Stimulated activated CD4-positive, alpha-beta T cell treated with anti-CD3 and anti-CD28 coated beads, Interleukin-12 subunit alpha, Interleukin-12 subunit beta, amount 100 ng/mL, for 24 hours (primary cell): ENCODE data around the gene SPHK2.
A peak's percentile ranks its signal among the peaks of the same experiment; 100 is the strongest.
"Not testable (repeated sequence)": the region's sequence is repeated elsewhere in the genome, so short reads cannot be mapped to it uniquely, and the experiment has no call there.

ENCODE experiments used
- DNase-seq, 2 experiments: peaks; one replicate each; pipeline ENCODE4 v3.0.0-alpha.2; 2020; ENCODE audit warnings: low read depth in 2 of 2

SPHK2 gene

DNA sequence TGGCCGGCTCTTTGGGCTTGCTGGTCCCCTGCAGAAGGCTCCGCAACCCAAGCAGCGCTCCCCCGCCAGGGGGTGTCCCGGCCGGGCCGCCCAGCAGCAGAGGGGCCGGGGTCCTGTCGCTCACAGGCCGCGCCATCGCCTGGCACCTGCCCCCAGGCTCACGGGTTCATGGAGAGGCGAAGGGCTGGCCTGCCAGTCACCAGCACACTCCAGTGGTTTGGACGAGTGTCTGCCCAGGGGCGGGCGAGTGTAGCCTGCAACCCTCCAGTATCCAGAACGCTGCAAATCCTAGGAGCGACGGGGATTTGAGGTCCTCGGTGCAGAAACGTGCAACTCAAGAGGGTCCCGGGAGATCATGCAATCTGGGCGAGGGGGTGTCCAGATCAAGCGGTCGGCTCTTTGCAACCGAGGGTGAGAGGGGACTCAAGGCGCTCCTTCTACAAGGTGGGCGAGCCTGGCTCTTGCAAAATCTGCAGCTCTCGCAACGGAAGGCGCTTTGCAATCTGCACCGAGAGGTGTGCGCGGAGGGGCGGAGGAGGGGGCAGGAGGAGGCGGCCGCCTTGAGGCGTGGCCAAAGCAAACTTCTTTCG, 17.6 kb downstream of the SPHK2 start, which contains the start of gene DBP:
TSS of gene DBP (minus strand) at position 521 of the 590 bp plus-strand sequence. CDS start at position 136, 385 bp downstream.
- DNase-seq: no peak

DNA sequence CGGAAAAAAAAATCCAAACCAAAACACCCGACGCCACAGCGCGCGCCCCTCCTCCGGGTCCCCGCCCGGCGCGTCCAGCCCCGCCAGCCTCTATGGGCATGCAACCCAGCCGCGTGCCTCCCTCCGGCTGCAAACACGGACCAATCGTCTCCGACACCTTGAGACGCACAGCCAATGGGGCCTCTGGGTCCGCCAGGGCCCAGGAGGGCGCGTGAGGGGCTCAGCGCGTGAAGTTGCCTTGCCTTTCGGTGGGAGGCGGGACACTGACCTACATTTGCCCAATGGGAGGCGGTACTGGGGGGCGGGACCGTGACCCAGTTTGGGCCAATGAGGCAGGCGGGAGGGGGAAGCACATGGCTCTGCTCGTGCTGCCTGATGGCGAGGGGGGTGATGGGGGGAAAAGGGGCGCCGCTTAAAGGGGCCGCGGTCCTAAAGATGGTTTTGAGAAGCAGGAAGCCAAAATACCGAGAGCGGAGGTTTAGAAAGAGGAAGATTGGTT, 18.2 kb downstream of the SPHK2 start:
- peak; percentile 97 to 98 for DNase-seq

DNA sequence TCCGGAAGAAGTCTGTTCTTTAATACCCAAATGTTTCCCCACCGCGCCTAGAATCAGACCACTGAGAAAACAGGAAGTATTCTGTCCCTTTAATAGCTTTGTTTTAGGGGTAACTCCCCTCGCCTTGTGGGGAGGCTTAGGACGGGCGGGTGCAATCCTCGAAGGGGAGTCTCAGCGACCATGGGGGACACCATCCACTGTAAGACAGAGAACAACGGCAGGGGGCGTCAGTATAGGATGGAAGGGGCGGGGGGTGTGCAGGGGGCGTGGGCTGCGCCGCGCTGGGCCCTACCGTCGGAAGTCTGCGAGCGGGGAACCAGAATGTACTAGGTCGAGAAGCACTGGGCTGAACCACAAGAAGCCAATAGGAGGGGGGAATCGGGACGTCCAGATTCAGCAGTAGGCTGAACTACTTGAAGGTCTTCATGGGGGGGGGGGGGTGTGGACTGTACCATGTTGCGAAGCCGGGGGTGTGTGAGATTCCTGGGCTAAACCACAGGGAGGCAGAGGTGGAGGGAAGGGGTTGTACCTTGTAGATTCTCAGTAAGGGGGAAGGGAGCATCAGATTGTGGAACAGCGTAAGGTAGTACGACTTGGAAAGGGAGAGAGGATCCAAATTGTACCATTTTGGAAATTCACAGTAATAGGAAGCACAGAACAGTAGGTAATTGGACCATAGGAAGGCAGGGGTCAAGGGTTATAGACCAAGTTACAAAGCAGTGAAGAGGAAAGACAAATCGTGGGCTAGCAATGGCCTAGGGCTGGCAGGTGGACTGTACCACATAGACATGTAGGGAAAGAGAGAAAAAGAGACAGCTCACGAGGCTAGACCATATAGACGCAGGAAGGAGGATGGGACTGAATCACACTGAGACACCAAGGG, 18.9 kb downstream of the SPHK2 start:
- peak; percentile 59 to 61 for DNase-seq

DNA sequence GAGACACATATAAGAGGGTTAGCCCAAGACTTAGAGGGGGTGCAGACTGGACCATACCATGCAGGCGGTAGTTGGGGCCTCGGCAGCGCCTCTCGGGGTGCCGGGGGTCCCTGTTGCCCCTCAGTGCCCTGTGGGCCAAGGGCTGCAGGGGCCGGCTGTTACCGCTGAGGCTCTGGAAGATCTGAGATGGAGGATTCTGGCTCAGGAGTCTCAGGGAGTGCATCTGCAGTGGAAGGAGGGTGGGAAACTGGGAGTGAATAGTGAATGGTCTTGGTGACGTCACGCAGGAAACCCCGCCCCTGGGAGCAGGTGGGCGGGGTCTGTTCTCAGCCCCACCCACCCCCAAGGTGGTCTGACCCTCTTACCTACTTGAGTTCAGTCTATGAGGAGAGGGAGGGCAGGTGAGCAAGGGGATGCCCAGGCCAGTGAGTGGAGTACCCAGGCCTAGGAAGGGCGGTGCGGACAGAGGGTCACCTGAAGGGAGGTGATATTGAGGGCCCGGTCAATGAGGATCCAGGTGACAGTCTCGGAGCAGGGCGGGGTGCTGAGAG, 19.6 kb downstream of the SPHK2 start:
- no peak for DNase-seq

DNA sequence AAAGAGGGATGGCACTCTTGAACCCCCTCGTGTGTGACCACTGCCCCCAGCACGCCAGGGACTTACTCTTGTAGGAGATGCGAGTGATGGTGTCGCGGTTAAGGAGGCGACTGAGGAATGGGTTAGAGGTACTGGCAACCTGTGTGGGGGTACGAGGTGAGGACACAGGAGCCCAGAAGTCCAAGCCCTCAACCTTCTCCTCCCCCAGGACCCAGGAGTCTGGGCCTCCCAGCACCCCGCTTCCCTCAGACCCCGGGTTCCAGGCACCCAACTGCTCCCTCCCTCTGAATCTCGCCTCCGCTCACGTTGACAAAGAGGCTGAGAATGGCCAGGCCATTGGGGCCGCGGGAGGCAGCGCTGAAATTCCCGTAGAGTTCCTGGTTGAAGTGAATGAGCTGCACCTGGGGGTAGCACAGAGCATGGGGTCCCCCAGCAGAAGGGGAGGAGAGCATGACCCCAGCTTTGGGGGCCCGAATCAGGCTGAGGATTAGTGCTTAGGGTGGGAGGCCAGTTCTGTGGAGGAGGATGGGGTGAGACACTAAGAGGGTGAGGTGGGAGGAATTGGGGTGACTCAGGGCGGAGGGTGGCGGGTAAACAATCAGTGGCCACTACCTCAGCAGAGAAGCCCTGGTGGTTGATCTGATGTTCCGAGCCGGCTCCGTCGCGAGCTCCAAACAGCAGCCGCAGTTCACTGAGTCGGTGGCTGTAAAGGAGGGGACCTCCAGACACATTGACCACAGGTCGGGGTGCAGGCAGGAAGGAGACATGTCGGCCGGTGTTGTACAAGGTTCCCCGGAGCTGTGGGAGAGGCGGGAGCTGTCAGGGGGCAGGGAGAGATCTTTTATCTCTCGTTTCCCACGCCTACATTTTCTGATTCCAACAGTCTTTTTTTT, 20.4 kb downstream of the SPHK2 start:
- DNase-seq: no peak

DNA sequence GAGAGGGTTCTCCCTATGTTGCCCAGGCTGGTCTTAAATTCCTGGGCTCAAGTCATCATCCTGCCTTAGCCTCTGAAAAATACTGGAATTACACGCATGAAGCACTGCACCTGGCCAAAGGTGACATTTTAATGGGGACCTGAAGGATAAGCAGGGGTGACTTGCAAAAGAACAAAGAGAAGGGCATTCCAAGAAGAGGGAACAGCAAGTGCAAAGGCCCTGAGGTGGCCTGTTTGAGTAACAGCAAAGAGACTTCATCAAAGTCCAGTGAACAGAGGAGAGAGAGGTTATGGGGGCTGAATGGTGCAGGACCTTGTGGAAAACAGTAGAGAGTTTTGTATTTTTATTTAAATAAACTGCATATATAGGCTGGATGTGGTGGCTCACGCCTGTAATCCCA, 22.5 kb downstream of the SPHK2 start:
- no peak for DNase-seq

DNA sequence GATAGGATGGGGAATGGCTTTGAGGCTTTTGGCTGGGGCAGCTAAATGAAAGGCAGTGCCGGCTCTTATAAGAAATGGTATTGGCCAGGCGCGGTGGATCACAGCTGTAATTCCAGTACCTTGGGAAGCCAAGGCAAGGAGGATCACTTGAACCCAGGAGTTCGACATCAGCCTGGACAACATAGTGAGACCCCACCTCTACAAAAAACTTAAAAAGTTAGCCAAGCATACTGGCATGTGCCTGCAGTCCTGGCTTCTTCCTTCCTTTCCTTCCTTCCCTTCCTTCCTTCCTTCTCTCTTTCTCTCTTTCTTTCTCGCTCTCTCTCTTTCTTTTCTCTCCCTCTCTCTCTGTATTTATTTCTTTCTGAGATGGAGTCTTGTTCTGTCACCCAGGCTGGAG, 23.6 kb downstream of the SPHK2 start:
- DNase-seq: no peak

DNA sequence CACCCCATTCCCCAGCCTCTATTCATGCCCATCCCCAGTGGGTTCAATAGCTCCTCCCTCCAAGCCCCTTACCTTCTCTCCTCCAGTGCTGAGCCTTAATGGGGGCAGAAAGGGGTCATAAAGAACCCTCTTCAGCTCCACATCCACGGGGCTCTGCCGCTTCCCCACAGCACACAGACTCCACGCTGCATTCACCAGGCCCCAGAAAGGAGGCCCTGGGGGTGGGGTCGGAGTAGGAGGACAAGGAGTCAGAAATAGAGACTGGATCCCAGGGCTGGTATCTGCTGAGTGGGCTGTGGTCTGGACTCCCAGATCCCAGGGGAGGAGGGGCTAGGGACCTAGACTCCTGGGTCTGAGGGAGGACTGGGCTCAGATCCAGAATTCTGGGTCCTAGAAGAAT, 25.0 kb downstream of the SPHK2 start:
- DNase-seq: no peak

DNA sequence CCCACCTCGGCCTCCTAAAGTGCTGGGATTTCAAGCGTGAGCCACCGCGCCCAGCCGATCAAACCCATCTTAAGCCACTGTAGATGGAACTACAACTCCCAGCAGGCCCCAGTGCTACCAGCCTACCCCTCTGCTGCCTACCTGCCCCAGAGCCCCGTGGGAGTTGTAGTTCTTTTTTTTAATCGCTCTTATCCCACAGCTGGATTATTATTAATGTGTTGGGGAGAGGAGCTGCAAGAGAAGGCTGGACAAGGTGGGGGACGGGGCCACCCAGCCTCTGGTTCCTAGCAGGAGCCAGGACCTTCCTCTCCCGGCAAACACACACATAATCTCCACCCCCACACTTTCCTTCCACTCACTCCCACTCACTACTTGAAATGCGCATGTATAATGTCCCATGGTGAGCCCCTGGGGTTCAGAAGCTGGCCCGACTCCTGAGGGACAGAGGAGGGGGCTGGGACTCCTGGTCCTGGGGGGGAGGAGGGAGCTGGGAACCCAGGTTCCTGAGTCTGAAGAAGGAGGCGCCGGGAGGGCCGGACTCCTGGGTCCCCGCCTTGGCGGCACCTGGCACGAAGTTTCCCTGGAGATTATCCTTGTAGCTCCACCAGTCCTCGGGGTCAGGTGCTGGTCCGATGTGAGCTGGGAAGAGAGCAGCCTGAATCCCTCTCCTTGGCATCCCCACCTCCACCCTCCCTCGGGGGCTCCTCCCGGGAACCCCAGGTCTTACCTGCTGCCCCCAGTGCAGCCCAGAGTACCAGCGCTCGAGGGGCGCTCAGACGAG, 25.7 kb downstream of the SPHK2 start:
- DNase-seq: peak; percentile 57 to 65

DNA sequence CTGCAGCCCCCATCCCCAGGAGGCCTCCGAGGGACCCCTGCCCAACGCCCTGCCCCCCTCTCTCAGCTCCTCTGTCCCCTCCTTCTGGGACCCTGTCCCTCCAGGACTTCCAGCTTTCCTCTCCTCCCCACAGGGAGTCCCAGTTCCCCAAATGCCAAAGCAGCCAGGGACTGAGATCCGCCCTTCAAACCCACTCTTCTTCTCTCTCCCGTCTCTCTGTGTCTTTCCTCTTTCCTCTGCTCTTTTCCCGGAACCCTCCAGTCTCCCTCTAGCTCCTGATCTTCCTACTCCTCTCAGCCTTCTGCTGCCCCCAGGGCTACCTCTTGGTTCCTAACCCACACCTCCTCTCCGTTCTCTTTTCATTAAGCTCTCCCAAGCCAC, 26.3 kb downstream of the SPHK2 start:
- DNase-seq: no peak

DNA sequence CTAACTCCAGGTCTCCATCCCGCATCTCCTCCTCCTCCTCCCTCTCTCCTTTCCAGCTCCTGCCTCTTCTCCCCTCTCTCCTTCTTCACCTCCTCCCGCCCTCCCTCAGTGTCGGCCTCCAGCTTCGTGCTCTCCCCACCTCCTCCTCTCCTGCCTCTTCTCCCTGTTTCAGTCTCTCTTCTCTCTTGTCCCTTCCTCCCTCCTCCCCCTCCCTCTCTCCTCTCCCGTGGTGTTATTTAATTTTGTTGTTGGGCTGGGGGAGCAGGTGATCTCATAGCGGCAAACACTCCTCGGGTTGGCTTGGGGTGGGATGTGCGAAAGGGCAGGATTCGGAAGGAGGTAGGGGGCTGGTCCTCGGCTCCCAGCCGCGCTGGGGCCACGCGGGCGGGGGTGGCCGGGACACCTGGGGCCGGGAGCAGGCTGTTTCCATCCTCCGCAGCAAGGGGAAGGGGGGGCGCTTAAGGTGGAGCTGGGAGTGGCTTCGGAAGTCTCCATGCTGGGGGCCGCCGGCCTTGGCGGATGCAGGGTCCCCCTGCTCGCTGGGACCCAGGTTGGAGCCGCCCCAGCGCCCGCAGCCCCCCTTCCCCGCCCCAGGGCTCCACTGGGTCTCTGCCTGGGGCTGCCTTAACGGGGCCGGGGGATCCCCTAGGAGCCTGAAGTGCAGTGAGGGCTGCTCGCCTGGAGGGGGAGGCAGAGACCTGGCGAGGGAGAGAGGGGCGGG, 26.9 kb downstream of the SPHK2 start, which contains the start of gene CA11:
TSS of gene CA11 (minus strand) at position 187 of the 721 bp plus-strand sequence. CDS start 555 bp downstream, outside the sequence.
- peak; percentile 82 to 90 for DNase-seq

DNA sequence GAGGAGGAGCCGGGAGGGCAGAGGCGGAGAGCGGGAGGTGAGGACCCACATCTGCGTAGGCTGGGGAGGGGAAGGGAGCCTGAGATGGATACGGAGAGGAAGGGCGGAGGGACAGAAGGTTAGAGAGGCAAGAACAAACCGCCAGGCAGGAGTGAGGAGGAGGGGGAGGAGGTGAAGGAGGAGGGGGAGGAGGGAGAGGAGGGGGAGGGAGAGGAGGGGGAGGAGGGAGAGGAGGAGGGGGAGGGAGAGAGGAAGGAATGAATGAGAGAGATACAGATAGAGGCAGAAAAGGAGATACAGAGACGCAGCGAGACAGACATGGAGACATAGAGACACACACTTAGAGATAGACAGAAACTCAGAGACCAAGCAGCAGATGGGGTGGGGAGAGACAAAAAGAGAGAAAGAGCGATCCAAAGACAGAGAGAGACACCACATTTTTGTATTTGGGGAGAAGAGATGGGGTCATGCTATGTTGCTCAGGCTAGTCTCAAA, 27.5 kb downstream of the SPHK2 start:
- DNase-seq: no peak

DNA sequence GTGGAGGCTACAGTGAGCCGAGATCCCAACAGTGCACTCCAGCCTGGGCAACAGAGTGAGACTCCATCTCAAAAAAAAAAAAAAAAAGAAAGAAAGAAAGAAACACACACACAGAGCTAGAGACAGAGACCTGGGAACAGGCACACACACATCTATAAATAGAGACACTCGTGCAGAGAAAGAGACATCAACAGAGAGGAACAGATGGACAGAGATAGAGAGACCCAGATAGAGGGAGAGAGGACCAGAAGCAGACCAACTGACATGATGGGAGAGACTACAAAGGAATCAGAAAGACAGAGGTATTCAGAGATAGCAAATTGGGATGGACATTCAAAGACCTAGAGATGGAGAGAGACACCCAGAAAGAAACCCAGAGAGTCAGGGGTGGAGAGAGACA, 28.8 kb downstream of the SPHK2 start:
- DNase-seq: no peak

DNA sequence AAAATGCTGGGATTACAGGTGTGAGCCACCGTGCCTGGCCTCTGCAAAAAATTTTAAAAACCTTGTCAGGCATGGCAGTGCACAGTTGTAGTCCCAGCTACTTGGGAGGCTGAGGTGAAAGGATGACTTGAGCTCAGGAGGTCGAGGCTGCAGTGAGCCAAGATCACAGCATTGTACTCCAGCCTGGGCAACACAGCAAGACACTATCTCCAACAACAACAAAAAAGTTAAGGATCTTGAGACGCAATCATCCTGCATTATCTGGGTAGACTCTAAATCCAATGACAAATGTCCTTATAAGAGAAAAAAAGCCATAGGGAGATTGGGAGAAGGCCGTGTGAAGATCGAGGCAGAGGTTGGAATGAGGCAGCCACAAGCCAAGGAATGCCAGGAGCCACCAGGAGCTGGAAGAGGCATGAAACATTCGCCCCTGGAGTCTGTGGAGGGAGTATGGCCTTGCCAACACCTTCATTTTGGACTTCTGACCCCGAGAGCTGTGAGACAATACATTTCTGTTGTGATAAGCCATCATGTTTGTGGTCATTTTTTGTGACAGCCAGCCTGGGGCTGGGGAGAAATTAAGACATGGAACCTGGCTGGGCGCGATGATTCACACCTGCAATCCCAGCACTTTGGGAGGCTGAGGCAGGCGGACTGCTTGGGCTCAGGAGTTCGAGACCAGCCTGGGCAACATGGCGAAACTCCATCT, 31.8 kb downstream of the SPHK2 start:
- DNase-seq: no peak

DNA sequence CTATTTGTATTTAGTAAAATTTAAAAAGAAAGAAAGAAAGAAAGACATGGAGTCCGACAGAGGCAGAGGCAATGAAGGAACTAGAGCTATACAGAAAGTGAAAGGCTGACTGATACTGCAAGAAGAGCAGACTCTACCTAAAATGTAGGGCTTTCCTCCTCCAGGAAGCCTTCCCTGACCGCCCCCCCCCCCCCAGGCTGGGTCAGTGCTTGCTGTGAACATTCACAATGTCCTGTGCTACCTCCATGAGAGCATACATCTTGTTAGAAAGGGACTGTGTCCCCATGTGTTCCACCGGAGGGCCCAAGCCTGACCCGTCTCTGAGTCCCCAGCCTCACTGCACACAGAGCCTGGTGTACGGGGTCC, 32.4 kb downstream of the SPHK2 start:
- no peak for DNase-seq

DNA sequence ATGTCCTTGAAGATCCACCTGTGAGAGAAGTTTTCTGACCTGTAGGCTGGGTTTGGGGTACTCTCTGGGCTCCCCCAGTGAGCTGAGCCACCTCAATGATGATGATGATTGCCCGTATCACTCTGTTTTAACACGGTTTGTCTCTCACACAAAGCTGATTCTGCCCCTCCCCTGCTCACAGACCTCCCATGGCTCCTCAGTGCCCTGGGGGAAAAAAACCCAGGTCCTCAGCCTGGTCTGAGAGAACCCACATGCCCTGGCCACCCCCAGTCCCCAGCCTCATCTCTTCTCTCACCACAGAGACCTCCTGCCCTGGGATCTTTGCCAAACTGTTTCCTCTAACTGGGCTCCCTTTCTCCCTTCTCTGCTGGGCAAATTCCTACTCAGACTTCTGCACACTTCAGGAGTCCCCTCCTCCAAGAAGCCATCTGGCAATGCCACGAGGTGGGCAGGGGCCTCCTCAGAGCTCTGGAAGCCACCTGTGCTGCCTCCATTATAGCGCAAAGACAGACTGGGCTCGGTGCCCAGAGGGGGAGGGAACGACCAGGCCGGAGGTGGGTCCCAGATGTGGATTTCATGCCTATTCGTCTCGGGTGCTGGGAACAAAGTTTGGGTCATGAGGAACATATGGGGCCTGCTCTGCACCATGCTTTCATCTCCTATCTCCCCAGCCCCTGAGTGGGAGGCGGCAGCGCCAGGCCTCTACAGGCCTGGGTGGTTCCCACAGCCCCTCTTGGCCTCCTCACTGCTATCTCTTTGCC, 35.2 kb downstream of the SPHK2 start:
- no peak for DNase-seq

DNA sequence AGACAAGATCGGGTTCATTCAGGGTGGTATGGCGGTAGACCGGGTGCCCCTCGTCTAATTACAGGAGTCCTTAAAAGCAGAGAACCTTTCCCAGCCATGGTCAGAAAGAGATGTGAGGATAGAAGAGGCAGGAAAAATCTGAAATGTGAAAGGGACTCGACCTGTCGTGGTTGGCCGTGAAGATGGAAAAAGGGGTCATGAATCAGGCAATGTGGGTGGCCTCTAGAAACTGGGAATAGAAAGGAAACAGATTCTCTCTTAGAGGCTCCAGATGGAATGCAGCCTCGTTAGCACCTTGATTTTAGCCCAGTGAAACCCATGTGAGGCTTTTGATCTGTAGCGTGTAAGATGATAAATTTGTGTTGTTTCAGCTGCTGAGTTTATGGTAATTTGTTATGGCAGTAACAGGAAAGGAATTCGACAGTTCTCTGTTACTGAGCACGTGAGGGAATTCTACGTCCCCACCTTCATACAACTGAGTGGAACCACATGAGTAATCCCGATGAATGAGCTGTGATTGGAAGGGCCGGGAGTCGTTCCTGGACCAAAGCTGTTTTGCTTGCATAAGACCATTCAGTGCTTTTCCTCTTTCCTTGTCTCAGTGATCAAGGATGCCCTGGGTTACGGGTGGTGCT, 37.7 kb downstream of the SPHK2 start:
- no peak for DNase-seq

DNA sequence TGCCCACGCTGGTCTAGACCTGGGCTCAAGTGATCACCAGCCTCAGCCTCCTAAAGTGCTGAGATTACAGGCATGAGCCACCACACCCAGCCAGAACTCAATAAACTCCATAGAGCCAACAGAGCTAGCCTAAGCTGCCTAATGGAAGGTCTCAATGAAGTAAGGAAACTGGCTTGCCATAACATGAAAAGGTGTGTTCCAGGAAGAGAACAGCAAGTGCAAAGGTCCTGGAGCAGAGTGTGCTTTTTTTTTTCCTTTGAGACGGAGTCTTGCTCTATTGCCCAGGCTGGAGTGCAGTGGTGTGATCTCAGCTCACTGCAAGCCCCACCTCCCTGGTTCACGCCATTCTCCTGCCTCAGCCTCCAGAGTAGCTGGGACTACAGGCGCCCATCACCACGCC, 38.5 kb downstream of the SPHK2 start:
- not testable (repeated sequence) for DNase-seq
